ENCODE results near the gene DDX28. TPM values are rescaled to one million over a fixed set of nuclear protein-coding genes. Genes with fewer than 3 reads are reported as not detected.
A peak's percentile ranks its signal among the peaks of the same experiment; 100 is the strongest.

Gene DDX28
- total and polyA plus RNA-seq, 9 of the 15 experiments (the other 6 are each of a cell fraction or from before 2014, with no cell fraction given) = 2.8 to 24.5 (median 15.9) TPM

DNA sequence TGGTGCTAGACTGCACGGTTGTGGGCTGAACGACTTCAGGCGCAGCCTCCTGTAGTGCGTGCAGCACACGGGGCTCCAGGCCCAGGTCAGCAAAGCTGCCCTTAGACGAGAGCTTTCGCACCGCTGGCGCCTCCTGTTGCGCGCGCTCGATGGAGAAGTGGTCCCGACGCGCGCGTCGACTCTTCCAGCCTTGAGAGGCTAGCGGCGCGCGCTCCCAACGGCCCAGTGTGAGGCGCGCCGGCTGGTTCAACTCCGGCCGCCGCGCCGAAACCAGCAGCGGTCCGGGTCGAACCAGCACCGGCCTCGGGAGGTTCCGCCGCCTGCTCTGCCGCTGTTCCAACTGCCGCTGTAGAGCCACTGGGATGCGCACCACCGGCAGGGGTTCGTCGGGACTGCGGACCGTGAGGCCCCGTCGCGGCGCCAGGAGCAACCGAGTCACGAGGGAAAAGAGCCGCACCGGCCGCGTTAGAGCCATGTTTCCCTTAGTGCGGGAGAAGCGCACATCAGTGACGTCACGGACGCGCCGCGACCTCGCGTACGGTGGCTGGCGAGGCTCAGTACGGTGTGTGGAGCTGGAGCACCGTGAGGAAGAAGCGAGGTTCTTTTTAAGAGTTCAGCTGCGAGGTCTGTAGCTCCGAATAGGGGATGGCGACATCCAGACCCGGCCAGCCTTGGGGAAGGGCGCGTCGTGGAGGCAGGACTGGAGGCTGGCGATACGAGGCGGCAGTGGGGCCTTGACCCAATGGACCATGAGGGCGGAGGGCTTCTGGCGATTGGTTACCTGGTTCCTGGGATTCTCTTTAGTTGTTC lies at the start of gene DDX28, which contains the start of gene DUS2 (continued):
- TF ChIP-seq, protein P1, sequence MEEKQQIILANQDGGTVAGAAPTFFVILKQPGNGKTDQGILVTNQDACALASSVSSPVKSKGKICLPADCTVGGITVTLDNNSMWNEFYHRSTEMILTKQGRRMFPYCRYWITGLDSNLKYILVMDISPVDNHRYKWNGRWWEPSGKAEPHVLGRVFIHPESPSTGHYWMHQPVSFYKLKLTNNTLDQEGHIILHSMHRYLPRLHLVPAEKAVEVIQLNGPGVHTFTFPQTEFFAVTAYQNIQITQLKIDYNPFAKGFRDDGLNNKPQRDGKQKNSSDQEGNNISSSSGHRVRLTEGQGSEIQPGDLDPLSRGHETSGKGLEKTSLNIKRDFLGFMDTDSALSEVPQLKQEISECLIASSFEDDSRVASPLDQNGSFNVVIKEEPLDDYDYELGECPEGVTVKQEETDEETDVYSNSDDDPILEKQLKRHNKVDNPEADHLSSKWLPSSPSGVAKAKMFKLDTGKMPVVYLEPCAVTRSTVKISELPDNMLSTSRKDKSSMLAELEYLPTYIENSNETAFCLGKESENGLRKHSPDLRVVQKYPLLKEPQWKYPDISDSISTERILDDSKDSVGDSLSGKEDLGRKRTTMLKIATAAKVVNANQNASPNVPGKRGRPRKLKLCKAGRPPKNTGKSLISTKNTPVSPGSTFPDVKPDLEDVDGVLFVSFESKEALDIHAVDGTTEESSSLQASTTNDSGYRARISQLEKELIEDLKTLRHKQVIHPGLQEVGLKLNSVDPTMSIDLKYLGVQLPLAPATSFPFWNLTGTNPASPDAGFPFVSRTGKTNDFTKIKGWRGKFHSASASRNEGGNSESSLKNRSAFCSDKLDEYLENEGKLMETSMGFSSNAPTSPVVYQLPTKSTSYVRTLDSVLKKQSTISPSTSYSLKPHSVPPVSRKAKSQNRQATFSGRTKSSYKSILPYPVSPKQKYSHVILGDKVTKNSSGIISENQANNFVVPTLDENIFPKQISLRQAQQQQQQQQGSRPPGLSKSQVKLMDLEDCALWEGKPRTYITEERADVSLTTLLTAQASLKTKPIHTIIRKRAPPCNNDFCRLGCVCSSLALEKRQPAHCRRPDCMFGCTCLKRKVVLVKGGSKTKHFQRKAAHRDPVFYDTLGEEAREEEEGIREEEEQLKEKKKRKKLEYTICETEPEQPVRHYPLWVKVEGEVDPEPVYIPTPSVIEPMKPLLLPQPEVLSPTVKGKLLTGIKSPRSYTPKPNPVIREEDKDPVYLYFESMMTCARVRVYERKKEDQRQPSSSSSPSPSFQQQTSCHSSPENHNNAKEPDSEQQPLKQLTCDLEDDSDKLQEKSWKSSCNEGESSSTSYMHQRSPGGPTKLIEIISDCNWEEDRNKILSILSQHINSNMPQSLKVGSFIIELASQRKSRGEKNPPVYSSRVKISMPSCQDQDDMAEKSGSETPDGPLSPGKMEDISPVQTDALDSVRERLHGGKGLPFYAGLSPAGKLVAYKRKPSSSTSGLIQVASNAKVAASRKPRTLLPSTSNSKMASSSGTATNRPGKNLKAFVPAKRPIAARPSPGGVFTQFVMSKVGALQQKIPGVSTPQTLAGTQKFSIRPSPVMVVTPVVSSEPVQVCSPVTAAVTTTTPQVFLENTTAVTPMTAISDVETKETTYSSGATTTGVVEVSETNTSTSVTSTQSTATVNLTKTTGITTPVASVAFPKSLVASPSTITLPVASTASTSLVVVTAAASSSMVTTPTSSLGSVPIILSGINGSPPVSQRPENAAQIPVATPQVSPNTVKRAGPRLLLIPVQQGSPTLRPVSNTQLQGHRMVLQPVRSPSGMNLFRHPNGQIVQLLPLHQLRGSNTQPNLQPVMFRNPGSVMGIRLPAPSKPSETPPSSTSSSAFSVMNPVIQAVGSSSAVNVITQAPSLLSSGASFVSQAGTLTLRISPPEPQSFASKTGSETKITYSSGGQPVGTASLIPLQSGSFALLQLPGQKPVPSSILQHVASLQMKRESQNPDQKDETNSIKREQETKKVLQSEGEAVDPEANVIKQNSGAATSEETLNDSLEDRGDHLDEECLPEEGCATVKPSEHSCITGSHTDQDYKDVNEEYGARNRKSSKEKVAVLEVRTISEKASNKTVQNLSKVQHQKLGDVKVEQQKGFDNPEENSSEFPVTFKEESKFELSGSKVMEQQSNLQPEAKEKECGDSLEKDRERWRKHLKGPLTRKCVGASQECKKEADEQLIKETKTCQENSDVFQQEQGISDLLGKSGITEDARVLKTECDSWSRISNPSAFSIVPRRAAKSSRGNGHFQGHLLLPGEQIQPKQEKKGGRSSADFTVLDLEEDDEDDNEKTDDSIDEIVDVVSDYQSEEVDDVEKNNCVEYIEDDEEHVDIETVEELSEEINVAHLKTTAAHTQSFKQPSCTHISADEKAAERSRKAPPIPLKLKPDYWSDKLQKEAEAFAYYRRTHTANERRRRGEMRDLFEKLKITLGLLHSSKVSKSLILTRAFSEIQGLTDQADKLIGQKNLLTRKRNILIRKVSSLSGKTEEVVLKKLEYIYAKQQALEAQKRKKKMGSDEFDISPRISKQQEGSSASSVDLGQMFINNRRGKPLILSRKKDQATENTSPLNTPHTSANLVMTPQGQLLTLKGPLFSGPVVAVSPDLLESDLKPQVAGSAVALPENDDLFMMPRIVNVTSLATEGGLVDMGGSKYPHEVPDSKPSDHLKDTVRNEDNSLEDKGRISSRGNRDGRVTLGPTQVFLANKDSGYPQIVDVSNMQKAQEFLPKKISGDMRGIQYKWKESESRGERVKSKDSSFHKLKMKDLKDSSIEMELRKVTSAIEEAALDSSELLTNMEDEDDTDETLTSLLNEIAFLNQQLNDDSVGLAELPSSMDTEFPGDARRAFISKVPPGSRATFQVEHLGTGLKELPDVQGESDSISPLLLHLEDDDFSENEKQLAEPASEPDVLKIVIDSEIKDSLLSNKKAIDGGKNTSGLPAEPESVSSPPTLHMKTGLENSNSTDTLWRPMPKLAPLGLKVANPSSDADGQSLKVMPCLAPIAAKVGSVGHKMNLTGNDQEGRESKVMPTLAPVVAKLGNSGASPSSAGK (IDR thresholded peaks at IDR 0.05) = peak; percentile 67
- TF ChIP-seq FOXM1 (IDR thresholded peaks at IDR 0.05; ENCODE audit: low read depth) = peak; percentile 22; the same call in 1 of the 2 replicates
- no peak for TF ChIP-seq FOXM1 (CRISPR knock-in tag; IDR thresholded peaks at IDR 0.05; ENCODE audit: low read depth)
- peak; percentile 68 for TF ChIP-seq LCOR (CRISPR knock-in tag; IDR thresholded peaks at IDR 0.05)
- peak in 1 of 2 experiments; percentile 54; a peak in 1 of 4 replicates for TF ChIP-seq TRIM24 (IDR thresholded peaks at IDR 0.05)
- peak; percentile 87 for TF ChIP-seq CXXC5 (CRISPR knock-in tag; IDR thresholded peaks at IDR 0.05)
- TF ChIP-seq ZEB2 (IDR thresholded peaks at IDR 0.05) = peak; percentile 12; the same call in 1 of the 2 replicates
- TF ChIP-seq, protein P2, sequence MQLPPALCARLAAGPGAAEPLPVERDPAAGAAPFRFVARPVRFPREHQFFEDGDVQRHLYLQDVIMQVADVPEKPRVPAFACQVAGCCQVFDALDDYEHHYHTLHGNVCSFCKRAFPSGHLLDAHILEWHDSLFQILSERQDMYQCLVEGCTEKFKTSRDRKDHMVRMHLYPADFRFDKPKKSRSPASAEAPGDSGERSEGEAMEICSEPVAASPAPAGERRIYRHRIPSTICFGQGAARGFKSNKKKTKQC (CRISPR knock-in tag; IDR thresholded peaks at IDR 0.05) = peak; percentile 80
- TF ChIP-seq CBX3 (IDR thresholded peaks at IDR 0.05; ENCODE audit: borderline replicate concordance in 1 of 2, low read length in 2 of 2) = peak in 1 of 2 experiments; percentile 46; a peak in 1 of 3 replicates
- no peak for TF ChIP-seq TCFL5 (CRISPR knock-in tag; conservative IDR thresholded peaks at IDR 0.05)
- peak; percentile 71; the same call in 1 of the 2 replicates for TF ChIP-seq CBFB (CRISPR knock-in tag; IDR thresholded peaks at IDR 0.05)
- no peak for TF ChIP-seq ZKSCAN3 (CRISPR knock-in tag; IDR thresholded peaks at IDR 0.05)
- peak; percentile 85 for TF ChIP-seq NEUROD1 (IDR thresholded peaks at IDR 0.05; ENCODE audit: borderline replicate concordance, low read depth, low read length, partially characterized antibody)
- TF ChIP-seq ZNF77 (CRISPR knock-in tag; IDR thresholded peaks at IDR 0.05) = no peak
- peak; percentile 76 for TF ChIP-seq POLR2H (tag; IDR thresholded peaks at IDR 0.05; ENCODE audit: low read depth)
- TF ChIP-seq ATF1 (CRISPR knock-in tag; IDR thresholded peaks at IDR 0.05) = peak; percentile 98
- peak; percentile 100 for TF ChIP-seq ATF1 (tag; IDR thresholded peaks at IDR 0.05)

All from K562 (cell line).